ENCODE measurements around the gene GPNMB.

DNA sequence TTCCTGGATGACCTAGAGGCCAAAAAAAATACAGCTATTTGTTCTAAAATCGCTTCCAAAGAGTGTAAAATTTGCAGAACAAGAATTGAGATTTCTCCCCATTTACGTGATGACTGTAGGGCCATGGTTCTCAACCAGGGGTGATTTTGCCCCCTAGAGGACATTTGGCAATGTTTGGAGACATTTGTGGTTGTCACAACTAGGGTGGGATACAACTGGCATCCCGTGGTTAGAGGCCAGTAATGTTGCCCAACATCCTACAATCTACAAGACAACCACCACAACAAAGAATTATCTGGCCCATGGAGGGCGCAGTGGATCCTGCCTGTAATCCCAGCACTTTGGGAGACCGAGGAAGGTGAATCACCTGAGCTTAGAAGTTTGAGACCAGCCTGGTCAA lies 29.8 kb downstream of the GPNMB start:
- TF ChIP-seq, protein P1, sequence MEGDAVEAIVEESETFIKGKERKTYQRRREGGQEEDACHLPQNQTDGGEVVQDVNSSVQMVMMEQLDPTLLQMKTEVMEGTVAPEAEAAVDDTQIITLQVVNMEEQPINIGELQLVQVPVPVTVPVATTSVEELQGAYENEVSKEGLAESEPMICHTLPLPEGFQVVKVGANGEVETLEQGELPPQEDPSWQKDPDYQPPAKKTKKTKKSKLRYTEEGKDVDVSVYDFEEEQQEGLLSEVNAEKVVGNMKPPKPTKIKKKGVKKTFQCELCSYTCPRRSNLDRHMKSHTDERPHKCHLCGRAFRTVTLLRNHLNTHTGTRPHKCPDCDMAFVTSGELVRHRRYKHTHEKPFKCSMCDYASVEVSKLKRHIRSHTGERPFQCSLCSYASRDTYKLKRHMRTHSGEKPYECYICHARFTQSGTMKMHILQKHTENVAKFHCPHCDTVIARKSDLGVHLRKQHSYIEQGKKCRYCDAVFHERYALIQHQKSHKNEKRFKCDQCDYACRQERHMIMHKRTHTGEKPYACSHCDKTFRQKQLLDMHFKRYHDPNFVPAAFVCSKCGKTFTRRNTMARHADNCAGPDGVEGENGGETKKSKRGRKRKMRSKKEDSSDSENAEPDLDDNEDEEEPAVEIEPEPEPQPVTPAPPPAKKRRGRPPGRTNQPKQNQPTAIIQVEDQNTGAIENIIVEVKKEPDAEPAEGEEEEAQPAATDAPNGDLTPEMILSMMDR (IDR thresholded peaks at IDR 0.05): peak in 1 of 12 donors; percentile 9
- TF ChIP-seq POLR2A (IDR thresholded peaks at IDR 0.05): no peak

All from heart left ventricle (tissue), 13 donors.